T-helper 1 cell treated with Interleukin-12 subunit alpha and Interleukin-12 subunit beta and Interleukin-4 antibody, amounts not matched to agents 30 ng/mL and 1 ng/mL, for 36 hours (primary cell): ENCODE results near the gene KBTBD4. TPM values are rescaled to one million over a fixed set of nuclear protein-coding genes. Genes with fewer than 3 reads are reported as not detected.

Experiments used
- intact Hi-C: fragments of 100-400 bp; cut with micrococcal nuclease; formaldehyde crosslinking; loops from one replicate; pipeline ENCODE4 v1.15.1; 2024
- total RNA-seq: library from RNA; stranded (reverse); gene quantifications from 2 replicates; pipeline ENCODE4 v1.2.3, GENCODE V29; 2022

The KBTBD4 gene
- total RNA-seq, 1 donor from 2014 or later, result 21.3 TPM

- intact Hi-C loops, result no loop called here
Observed at GRCh38 chr11:47591764-47592163, 13.0 kb upstream of the KBTBD4 start.

GRCh38 chr11:47589977-47590861, 11.4 kb upstream of the KBTBD4 start:
- intact Hi-C loops, result no loop called here

GRCh38 chr11:47589584-47589976, 10.8 kb upstream of the KBTBD4 start:
- intact Hi-C loops, result no loop called here

GRCh38 chr11:47589118-47589517, 10.3 kb upstream of the KBTBD4 start:
- intact Hi-C loops, result no loop called here

GRCh38 chr11:47587723-47588326, 9.1 kb upstream of the KBTBD4 start:
- intact Hi-C loops, result loop anchor here (1.0 kb wide), 1 partner anchor 46 kb away; no protein-coding TSS in a partner anchor

- intact Hi-C loops, result loop anchor here (1.0 kb wide), 1 partner anchor 47 kb away; no protein-coding TSS in a partner anchor
Observed at GRCh38 chr11:47587039-47587716, 8.4 kb upstream of the KBTBD4 start.

GRCh38 chr11:47586098-47586855, 7.5 kb upstream of the KBTBD4 start, which contains the start of gene FAM180B:
FAM180B (plus strand) TSS chr11:47586678; CDS start chr11:47586769, 91 bp downstream.
- intact Hi-C loops, result no loop called here

GRCh38 chr11:47583844-47584243, 5.1 kb upstream of the KBTBD4 start:
- intact Hi-C loops, result no loop called here

- intact Hi-C loops, result loop anchor here (1.0 to 2.0 kb wide), 3 partner anchors 12 to 877 kb away; partner anchors contain the start of genes ARHGAP1, MTCH2, PTPMT1 and ZNF408
Observed at GRCh38 chr11:47577460-47578041, 1.2 kb downstream of the KBTBD4 start.

- intact Hi-C loops, result no loop called here
Observed at GRCh38 chr11:47573321-47573720, 5.4 kb downstream of the KBTBD4 start.

- intact Hi-C loops, result no loop called here
Observed at GRCh38 chr11:47572715-47573255, 6.0 kb downstream of the KBTBD4 start.

- intact Hi-C loops, result no loop called here
Observed at GRCh38 chr11:47571895-47572294, 6.9 kb downstream of the KBTBD4 start.

GRCh38 chr11:47571357-47571729, 7.4 kb downstream of the KBTBD4 start:
- intact Hi-C loops, result no loop called here

- intact Hi-C loops, result no loop called here
Observed at GRCh38 chr11:47570651-47571356, 8.0 kb downstream of the KBTBD4 start.

GRCh38 chr11:47569646-47570045, 9.1 kb downstream of the KBTBD4 start:
- intact Hi-C loops, result loop anchor here (1.0 kb wide), 1 partner anchor 28 kb away; no protein-coding TSS in a partner anchor

GRCh38 chr11:47566149-47566698, 12.5 kb downstream of the KBTBD4 start:
- intact Hi-C loops, result no loop called here

- intact Hi-C loops, result loop anchor here (1.0 kb wide), 3 partner anchors 12 to 77 kb away; partner anchors contain the start of genes CELF1, KBTBD4 and MTCH2
Observed at GRCh38 chr11:47565340-47566148, 13.2 kb downstream of the KBTBD4 start, which contains the start of gene PTPMT1. PTPMT1 (plus strand) TSS chr11:47565599; CDS start chr11:47565623, 24 bp downstream.

- intact Hi-C loops, result loop anchor here (1.0 kb wide), 3 partner anchors 12 to 77 kb away; partner anchors contain the start of genes CELF1, KBTBD4 and MTCH2
Observed at GRCh38 chr11:47564933-47565339, 13.8 kb downstream of the KBTBD4 start.
